Measurements from ENCODE around the gene TMEM150A. TPM values are rescaled to one million over a fixed set of nuclear protein-coding genes. Genes with fewer than 3 reads are reported as not detected.

The TMEM150A gene
- total and polyA plus RNA-seq, 2 of the 13 experiments (the other 11 are each of a cell fraction or from before 2014, with no cell fraction given), result 30.1 to 70.4 TPM

DNA sequence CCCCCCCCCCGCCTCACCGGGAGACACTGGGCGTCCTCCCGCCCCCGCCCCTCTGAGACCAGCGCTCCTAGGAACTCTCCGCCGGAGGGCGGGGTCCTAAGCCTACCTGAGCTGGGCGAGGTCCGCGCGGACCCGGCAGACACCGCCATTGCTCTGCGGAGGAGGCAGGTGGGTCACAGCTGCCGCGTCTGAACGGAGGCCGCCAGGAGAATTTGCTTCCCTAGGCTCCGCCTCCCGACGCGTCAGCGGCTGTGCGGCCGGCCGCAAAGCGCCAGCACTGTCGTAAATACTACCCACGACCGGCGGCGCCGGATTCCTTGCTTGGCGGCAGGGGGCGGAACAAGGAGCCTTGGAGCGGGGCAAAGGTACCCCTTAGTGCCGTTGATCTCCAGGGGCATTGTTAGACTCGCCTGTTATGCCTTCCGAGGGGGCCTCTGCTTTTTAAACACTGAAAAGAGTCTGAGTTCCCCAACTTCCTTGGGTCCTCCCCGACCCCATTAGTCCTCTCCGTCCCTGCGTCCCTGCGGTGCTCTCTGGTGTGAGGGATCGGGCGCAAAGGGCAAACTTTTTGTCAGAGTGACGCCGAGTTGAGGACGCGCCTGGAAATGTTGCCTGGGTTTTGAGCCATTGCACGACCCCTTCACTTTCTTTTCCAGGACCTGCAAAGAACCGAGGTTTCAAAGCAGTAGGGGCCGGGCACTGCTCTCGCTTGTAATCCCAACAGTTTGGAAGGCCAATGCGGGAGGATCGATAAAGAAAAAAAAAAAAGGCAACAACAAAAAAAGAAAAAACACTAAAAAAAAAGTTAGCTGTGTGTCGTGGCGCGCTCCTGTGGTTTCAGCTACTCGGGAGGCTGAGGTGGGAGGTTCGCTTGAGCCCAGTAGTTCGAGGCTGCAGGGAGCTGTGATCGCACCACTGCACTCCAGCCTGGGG is 41.0 kb downstream of the TMEM150A start, which contains the start of gene GGCX (continued):
- TF ChIP-seq ZNF770 (CRISPR knock-in tag; IDR thresholded peaks at IDR 0.05) (peak; percentile 82), PHF21A (CRISPR knock-in tag; IDR thresholded peaks at IDR 0.05) (peak; percentile 92), MTF1 (CRISPR knock-in tag; IDR thresholded peaks at IDR 0.05) (no peak), KLF6 (CRISPR knock-in tag; IDR thresholded peaks at IDR 0.05) (peak; percentile 94), ZNF407 (CRISPR knock-in tag; IDR thresholded peaks at IDR 0.05; ENCODE audit: not compliant biosample characterization) (peak; percentile 67), ZFX (CRISPR knock-in tag; IDR thresholded peaks at IDR 0.05; ENCODE audit: low read depth) (peak; percentile 87), GABPB1 (CRISPR knock-in tag; IDR thresholded peaks at IDR 0.05) (peak; percentile 90), ZNF274 (CRISPR knock-in tag; IDR thresholded peaks at IDR 0.05) (peak; percentile 46; the same call in 1 of the 2 replicates), NFYC (CRISPR knock-in tag; IDR thresholded peaks at IDR 0.05) (0 out of 2 replicates have a peak, but pooled peaks have one; percentile 10), MIER3 (CRISPR knock-in tag; IDR thresholded peaks at IDR 0.05; ENCODE audit: borderline replicate concordance) (0 out of 2 replicates have a peak, but pooled peaks have one; percentile 50), TGIF2 (CRISPR knock-in tag; IDR thresholded peaks at IDR 0.05) (no peak; the same call in none of the 2 replicates), NFIC (IDR thresholded peaks at IDR 0.05; ENCODE audit: low read length) (no peak), FOXO1 (CRISPR knock-in tag; IDR thresholded peaks at IDR 0.05) (peak; percentile 37; the same call in 1 of the 2 replicates), ELF3 (CRISPR knock-in tag; IDR thresholded peaks at IDR 0.05) (peak; percentile 72; the same call in 1 of the 2 replicates), KLF15 (CRISPR knock-in tag; IDR thresholded peaks at IDR 0.05; ENCODE audit: borderline replicate concordance) (peak; percentile 93; the same call in 1 of the 2 replicates)
- TF ChIP-seq, protein P1, sequence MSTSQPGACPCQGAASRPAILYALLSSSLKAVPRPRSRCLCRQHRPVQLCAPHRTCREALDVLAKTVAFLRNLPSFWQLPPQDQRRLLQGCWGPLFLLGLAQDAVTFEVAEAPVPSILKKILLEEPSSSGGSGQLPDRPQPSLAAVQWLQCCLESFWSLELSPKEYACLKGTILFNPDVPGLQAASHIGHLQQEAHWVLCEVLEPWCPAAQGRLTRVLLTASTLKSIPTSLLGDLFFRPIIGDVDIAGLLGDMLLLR (CRISPR knock-in tag; IDR thresholded peaks at IDR 0.05), result peak; percentile 87; the same call in 1 of the 2 replicates
- TF ChIP-seq, protein P2, sequence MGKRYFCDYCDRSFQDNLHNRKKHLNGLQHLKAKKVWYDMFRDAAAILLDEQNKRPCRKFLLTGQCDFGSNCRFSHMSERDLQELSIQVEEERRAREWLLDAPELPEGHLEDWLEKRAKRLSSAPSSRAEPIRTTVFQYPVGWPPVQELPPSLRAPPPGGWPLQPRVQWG (CRISPR knock-in tag; IDR thresholded peaks at IDR 0.05; ENCODE audit: borderline replicate concordance, low read depth), result no peak
